ENCODE results near the gene GNAI1.

- TF ChIP-seq CTCF (IDR thresholded peaks at IDR 0.05) (peak; percentile 20 to 43 (median 40)), POLR2A (IDR thresholded peaks at IDR 0.05) (peak; percentile 54 to 62)
Observed at GRCh38 chr7:80134536-80135308, at the start of gene GNAI1.

Data from uterus (tissue), 2 donors.